NCI-H1048 (cell line): ENCODE measurements around the gene STK32C.
"Not testable (repeated sequence)": the region's sequence is repeated elsewhere in the genome, so short reads cannot be mapped to it uniquely, and the experiment has no call there.

Experiments
- DNase-seq: peaks from one replicate; lab custom pipeline; 2025; lab: John Stamatoyannopoulos, UW

Gene STK32C

GRCh38 chr10:132230557-132231210 is 77.1 kb downstream of the STK32C start:
- DNase-seq = no peak

DNA sequence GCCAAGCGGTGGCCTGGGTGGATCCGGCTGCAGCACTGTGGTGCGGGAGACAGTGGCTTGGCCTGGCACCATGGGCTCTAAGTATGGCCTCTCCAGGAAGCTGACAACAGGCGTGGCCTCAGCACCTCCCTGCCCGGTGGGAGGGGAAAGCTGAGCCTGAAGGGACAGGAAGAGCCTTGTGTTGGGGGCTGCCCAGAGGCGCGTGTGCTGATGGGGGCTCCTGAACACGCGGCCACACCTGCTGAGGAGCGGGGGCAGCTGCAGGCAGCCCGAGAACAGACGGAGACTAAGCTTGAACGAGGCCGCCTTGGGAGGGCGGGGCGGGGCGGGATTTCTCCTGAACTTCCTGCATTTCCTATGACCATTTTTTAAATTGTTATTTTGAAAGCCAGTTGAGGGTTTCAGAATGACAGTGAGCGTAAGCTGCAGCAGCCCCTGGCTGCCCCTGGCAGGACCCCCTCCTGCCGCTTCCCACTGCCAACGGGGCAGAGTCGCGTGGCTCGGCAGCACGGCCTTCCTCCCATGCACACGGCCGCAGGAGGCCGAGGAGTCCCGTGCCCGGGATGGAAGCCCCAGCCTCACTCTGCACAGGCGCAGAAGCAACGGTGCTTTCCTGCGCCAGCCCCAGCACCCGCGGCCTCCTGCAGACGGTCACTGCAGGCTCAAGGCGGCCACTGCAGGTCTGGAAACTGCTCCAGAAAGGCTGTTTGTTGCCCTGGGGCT is 77.8 kb downstream of the STK32C start:
- no peak for DNase-seq

GRCh38 chr10:132229096-132229495 is 78.7 kb downstream of the STK32C start:
- no peak for DNase-seq

DNA sequence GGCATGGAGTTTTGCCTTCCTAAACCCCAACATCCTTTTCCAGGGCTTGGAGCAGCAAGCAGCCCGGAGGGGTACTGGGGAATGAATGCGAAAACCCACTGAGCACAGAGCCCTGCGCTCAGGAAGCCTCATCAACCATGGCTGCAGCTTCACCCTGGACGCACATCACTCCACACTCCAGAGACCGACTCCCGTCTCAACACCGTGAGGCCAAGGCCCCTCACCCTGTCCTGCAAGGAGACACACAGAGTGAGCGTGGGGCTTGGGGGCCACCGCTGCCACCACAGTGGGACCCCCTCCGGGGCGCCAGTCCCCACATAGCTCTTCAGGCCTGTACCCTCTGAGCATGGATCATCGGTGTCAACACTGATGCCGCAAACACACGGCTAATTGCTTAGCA is 79.1 kb downstream of the STK32C start:
- DNase-seq = no peak

- no peak for DNase-seq
These were observed 79.8 kb downstream of the STK32C start for GRCh38 chr10:132227851-132228390.

GRCh38 chr10:132226586-132227405 is 81.0 kb downstream of the STK32C start:
- DNase-seq = no peak

GRCh38 chr10:132225849-132226205 is 81.9 kb downstream of the STK32C start:
- DNase-seq = no peak

DNA sequence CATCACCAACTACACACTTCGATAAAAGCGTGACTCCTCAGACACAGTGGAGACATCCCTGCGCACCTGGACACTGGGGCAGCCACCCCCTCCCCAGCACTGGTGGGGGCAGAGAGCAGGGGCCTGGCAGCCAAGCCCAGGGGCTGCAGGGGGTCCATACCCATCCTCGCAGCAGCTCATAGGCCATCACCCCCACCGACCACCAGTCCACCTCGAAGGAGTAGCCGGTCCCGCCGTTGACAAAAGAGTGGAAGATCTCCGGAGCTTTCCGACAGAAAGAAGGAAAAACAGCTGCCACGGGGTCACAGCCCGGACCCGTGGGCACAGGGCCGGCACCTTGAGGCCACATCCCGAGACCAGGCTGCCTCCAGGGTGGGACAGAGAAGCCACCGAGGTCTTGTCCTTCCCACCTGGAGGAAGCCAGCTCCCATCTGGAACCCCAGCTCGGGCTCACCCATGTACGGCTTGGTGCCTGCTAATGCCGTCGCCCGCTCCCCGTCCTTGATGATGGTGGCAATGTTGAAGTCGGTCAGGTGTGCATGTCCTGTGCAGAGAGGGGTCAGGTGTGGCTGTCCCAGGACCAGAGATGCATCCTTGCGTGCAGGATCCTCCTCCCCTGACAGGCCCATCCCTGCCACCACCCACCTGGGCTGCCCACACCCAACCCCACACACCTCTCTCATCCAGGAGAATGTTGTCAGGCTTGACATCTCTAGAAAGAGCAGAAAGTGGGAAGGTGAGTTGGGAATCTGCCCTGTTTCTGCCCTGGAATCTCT is 82.5 kb downstream of the STK32C start:
- DNase-seq = no peak

- DNase-seq = no peak
These were observed 83.2 kb downstream of the STK32C start for GRCh38 chr10:132224343-132225072.

GRCh38 chr10:132223611-132224342 is 84.0 kb downstream of the STK32C start:
- DNase-seq = no peak

DNA sequence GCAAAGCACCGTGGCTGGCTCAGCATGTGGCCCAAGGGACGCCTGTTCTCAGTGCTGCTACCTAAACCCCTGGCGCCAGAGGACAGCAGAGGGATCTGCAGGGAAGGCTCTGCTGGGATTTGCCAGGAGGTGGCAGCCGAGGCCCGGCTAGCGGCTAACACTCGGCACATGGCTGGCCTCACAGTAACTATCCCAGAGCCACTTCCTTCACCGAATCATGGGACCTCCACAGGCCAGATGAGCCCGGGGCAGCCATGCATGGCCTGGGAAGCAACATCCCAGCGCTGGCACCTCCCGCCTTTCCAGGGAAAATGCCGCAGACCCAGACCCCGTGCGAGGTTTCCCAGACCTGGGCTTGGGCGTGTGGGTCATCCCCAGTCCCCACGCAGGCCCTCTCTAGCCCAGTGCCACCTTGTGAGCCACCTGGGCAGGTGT is 84.6 kb downstream of the STK32C start:
- DNase-seq = peak; percentile 23

GRCh38 chr10:132222726-132223125 is 85.0 kb downstream of the STK32C start:
- no peak for DNase-seq

DNA sequence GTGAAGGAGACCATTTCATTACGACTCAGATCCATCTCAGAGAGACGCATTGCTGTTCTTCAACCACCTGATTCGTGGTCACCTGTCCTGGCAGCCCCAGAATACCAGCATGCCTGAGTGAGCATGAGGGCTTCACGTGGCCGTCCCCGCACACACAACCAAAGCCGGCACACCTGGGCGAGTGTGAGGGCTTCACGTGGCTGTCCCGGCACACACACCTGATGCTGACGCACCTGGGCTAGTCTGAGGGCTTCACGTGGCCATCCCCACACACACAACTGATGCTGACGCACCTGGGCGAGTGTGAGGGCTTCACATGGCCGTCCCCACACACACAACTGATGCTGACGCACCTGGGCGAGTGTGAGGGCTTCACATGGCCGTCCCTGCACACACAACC is 86.8 kb downstream of the STK32C start:
- not testable (repeated sequence) for DNase-seq

DNA sequence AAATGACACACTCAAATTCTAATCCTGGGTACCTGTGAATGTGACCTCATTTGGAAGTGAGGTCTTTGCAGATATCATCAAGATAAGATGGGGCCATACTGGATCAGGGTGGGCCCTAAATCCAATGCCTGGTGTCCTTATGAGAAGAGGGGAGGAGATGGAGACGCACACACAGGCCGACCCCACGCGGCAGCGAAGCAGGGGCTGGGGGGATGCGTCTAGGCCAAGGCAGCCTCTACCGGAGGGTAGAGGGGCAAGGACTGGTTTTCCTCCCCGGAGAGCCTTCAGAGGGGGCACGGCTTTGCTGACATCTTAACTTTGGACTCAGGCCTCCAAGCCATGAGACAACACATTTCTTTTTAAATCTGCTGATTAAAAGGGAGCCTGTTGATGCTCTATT is 87.7 kb downstream of the STK32C start:
- DNase-seq = no peak

DNA sequence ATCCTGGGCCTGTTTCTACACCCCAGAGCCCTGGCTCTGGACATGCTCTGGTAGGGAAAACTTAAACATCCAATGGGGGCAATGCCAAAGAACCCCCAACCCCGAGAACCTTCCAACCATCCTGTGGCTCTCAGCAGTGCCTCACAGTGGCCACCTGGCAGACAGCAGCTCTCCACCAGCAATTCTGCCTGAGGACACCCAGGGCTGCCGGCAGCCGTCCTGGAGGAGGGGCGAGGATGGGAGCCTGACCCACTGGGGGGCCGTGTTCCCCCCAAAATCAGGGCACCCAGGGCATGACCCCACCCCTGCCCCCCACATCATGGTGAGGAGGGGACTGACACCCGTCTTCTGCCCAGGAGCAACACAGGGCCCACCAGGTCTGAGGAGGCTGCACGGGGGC is 88.3 kb downstream of the STK32C start:
- no peak for DNase-seq

DNA sequence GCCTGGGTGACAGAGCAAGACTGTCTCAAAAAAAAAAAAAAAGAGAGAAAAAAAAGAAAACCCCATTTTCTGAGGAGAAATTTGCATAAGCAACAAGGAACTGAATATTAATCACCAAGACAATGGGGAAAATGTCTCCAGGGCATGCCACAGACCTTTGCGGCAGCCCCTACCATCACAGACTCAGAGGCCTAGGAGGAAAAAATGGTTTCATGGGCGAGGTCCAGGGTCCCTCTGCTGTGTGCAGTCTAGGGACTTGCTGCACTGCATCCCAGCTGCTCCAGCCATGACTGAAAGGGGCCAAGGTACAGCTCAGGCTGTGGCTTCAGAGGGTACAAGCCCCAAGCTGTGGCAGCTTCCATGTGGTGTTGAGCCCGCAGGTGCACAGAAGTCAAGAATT is 91.3 kb downstream of the STK32C start:
- DNase-seq = not testable (repeated sequence)

GRCh38 chr10:132213917-132214316 is 93.8 kb downstream of the STK32C start:
- DNase-seq = no peak

- DNase-seq = no peak
These were observed 94.9 kb downstream of the STK32C start for GRCh38 chr10:132212816-132213215.

GRCh38 chr10:132211246-132211645 is 96.5 kb downstream of the STK32C start:
- DNase-seq = no peak

DNA sequence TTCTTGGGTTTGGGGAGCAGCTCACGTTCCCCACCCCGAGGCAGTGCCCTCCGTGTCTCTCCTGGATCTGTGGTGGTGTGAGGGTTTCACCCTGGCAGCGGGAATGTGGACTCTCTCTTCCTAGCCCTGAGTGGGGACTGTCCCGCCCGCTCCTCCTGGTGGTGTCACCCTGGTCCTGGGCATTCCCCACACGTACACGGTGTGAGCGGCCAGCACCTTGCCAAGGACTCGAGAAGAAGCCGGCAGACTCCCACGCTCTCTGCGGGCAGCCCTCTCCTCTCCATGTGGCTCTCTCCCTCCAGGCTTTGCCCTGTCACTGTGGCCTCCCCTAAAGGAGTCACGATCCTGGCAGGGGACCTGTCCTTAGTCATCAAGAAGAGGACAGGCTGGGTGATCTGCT is 97.0 kb downstream of the STK32C start:
- no peak for DNase-seq
